ENCODE measurements around the gene MAP1LC3A.

MAP1LC3A gene

GRCh38 chr20:34530342-34530741 lies 28.2 kb upstream of the MAP1LC3A start:
- DNase-seq: no peak

GRCh38 chr20:34531608-34532265 lies 26.8 kb upstream of the MAP1LC3A start:
- DNase-seq: no peak

DNA sequence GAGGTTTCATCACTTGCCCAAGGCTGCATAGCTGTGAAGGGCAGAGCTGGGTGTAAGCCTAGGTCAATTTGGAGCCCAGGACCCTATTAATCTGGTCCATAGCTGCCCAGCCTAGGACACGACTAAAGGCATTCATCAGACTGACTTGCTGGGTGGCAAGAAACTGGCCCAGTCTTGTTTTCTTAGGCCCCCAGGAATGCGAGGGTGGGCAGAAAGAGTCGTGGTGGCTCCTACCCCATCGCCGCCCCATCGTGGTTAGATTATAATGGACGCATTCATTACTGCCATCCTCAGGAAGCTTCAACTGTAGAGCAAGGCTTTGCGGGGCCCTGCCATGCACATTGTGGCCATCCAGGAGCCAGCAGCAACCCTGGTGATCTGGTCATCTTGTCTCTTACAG lies 26.2 kb upstream of the MAP1LC3A start:
- no peak for DNase-seq

- no peak for DNase-seq
Measured at GRCh38 chr20:34532756-34533155, 25.8 kb upstream of the MAP1LC3A start.

GRCh38 chr20:34534391-34535165 lies 23.9 kb upstream of the MAP1LC3A start:
- no peak for DNase-seq

DNA sequence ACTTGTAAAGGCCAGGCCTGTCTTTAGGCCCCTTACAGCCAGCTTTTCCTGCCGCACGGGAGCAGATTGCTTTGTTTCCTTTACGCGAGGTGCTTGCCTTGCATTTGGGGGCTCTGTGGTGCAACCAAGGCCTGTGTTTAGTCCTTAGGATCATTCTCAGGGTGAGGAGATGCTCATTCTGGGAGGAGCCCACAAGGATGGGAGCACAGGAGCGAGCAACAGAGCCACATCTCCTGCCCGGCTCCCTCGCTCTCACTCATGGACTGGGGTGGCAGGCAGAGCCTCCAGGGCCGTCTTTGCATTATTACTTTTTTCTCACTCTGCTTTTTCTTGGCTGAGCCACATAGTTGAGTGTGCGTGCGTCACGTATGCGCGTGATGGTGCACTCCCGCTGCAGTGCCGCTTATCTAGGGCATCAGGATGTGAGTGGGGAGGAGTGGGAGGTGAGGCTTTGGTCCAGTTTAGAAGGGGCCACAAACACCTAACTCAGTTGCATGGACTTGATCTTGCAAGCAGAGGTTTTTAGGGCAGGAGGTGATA lies 23.1 kb upstream of the MAP1LC3A start:
- DNase-seq: no peak

GRCh38 chr20:34535857-34536256 lies 22.7 kb upstream of the MAP1LC3A start:
- no peak for DNase-seq

DNA sequence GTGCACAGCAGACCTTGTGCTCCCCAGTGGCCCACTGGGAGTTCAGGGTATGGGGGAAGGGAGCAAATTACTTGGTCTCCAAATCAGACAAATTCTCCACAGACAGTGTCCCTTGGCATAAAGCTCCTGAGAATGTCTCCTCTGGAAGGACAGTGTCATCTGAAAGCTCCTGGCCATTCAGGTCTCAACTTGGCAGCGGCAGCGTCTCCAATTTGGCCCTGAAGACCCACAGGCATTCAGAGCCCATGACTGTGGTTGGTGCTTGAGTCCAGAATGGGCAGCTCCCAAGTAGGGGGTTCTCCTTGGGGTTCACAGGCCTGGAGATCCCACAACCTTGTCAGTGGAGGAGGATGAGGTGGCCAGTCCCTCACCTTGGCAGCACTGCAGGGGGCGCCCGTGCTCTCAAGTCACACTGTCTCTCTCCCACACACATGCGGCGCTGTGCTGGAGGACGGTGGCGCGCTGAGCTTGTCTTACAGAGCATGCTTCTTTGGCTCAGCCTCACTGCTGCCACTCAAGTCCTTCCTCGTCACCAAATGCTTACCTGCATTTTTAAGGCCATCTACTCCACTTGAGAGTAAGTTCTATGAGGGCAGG lies 21.6 kb upstream of the MAP1LC3A start:
- no peak for DNase-seq

DNA sequence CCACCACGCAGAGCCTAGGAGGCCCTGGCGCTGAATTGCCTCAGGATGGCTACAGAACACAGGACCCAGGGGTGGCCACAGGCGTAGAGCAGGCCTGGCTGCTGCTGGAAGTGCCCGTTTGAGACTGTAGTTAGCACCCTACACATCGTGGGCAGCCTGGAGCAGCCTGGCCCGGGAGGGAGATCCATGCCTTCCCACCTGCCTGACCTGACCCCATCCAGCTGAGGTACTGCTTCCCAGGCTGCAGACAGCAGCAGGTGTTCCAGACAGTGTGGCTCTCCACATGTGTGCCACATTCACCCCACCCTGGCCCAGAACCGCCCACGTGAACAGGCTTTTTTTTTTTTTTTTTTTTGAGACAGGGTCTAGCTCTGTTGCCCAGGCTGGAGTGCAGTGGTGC lies 20.9 kb upstream of the MAP1LC3A start:
- no peak for DNase-seq

GRCh38 chr20:34538671-34539123 lies 19.8 kb upstream of the MAP1LC3A start:
- no peak for DNase-seq

- no peak for DNase-seq
Measured at GRCh38 chr20:34539756-34540155, 18.8 kb upstream of the MAP1LC3A start.

DNA sequence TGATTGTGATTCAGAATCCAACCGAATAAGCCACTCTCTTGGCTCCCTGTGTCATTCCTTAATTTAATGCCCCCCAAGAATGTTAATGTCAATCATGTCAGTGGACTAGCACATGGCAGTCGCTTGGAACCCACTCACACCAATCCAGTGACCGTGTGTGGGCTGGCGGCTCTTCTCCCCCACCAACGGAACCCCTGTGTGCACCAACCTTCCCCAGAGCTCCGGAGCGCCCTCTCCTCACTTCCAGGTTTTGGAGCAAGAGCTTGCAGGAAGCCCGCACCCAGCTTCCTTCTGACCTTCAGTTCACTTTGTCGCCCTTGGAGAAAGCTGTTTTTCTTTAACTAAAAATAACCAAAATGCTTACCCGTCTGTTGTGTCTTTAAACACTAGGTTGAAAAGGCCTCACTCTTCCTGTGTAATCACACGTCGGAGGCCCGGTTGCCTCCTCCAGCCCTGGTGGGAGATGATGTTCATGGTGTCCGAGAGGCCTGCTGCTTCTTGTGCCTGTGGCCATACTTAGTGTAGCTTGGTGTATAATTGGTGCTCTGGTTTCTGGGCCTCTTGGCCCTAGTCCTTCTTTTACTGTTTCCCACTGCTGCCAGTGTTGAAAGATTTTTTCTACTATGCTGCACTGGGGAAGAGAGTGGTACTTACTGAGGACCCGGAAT lies 17.8 kb upstream of the MAP1LC3A start:
- no peak for DNase-seq

- no peak for DNase-seq
Measured at GRCh38 chr20:34541264-34541901, 17.1 kb upstream of the MAP1LC3A start.

DNA sequence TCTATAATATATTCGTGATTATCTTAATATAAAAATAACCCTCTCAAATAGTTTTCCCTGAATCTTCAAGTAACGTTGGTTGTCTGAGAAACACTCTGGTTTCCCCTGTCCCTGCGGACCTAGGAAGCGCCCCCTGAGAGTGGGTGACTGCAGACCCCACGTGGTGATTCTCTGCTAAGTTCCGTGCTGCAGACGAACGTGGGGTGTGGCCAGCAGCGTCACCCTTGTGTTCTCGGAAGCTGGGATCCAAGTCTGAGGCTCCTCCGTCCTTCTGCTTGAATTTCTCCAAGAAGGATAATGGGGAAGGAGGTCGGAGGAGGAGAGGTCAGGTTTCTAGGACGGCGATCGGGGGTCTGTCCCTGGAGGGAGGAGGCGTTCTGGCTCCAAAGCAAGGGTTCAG lies 16.6 kb upstream of the MAP1LC3A start:
- no peak for DNase-seq

- DNase-seq: no peak
Measured at GRCh38 chr20:34542439-34542838, 16.1 kb upstream of the MAP1LC3A start.

DNA sequence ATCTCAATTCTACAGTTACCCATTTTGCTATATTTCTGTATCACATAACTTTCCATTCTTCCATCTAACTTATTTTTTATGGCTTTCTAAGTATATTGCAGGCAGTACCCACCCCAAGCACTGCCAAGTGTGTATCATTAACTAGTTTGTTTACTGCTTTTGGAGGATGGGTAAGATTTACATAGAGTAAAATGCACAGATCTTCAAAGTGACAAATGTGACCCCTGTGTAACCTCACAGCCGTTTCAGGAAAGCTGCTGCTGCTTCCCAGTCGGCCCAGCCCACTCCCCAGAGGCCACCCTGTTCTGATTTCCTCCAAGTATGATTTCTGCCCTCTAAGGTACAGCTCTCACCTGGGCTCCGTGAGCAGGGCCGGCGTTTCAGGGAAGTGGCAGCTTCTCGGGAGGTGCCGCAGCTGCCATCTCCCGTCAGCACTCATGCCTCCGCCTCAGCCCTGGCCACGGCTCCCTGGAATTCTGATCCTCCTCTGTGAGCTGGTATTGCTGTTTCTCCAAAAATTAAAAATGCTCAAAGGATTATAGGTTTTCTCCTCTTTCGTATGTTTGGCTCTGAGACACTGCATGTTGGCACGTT lies 15.0 kb upstream of the MAP1LC3A start:
- DNase-seq: no peak

DNA sequence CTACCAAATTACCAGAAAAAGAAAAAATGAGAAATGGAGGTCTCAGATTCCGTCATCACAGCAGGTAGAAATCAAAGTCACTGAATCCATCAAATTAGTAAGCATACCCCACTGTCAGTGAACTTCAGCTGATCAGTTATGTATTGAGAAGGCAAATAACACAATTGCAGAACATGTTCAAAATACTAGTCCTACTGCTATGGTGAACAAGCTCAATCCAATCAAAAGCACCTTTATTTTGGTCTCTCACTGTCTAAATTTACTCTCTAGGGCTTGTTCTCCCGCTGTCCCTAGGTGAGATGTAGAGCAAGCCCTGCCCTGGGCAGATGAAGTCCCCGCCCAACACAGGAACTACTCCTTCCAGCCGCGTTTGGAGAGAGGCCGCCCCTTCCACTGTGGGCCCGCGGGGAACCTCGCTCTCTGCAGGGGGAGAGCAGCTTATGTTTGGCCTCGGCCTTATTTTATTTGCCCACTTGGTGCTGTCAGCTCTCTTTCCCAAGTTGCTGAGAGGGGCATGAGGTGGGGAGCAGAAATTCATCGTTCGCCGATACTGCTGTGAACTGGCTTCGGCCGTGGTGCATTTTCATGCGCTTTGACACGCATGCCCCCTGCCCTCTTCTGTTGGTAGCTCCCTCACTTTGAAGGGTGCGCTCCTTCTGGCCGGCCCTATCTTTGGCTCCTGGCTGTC lies 14.3 kb upstream of the MAP1LC3A start:
- no peak for DNase-seq

GRCh38 chr20:34546751-34547181 lies 11.8 kb upstream of the MAP1LC3A start:
- DNase-seq: peak; percentile 78

GRCh38 chr20:34547844-34548613 lies 10.5 kb upstream of the MAP1LC3A start:
- DNase-seq: no peak

DNA sequence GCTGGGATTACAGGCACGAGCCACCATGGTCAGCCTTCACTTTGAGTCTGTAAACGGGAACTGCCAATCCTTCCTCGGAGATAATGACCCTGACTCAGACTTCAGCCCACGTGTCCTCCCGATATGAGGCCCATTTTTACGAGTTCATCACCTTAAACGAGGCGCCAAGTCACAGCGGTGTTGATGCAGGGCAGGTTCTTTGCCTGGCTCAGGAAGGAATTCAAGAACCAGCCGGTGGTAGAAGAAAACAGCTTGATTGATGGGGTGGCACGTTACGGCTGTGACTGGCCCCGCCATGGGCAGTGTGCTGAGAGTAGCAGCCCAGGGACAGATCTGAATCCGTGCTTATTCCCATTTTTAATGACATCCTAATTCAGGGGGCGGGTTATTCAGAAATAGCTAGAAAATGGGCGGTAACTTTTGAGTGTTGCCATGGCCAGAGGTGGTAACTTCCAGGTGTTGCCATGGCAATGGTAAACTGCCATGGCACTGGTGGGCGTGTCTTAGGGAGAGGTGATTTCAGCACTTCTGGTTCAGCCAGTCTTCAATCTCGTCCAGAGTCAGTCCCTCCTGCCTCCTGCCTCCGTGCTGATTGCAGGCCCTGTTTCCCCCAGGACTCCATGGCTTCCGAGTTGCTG lies 9.1 kb upstream of the MAP1LC3A start:
- no peak for DNase-seq
